Activated CD4-positive, alpha-beta T cell treated with anti-CD3 and anti-CD28 coated beads for 24 hours (primary cell): ENCODE data around the gene PRR15L.
"Not testable (repeated sequence)": the region's sequence is repeated elsewhere in the genome, so short reads cannot be mapped to it uniquely, and the experiment has no call there.

Experiments used
- DNase-seq, 2 donors: peaks; one replicate each; pipeline ENCODE4 v3.0.0-alpha.2; 2020; ENCODE audit warnings: low read depth in 2 of 2

The PRR15L gene, protein sequence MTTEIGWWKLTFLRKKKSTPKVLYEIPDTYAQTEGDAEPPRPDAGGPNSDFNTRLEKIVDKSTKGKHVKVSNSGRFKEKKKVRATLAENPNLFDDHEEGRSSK

DNA sequence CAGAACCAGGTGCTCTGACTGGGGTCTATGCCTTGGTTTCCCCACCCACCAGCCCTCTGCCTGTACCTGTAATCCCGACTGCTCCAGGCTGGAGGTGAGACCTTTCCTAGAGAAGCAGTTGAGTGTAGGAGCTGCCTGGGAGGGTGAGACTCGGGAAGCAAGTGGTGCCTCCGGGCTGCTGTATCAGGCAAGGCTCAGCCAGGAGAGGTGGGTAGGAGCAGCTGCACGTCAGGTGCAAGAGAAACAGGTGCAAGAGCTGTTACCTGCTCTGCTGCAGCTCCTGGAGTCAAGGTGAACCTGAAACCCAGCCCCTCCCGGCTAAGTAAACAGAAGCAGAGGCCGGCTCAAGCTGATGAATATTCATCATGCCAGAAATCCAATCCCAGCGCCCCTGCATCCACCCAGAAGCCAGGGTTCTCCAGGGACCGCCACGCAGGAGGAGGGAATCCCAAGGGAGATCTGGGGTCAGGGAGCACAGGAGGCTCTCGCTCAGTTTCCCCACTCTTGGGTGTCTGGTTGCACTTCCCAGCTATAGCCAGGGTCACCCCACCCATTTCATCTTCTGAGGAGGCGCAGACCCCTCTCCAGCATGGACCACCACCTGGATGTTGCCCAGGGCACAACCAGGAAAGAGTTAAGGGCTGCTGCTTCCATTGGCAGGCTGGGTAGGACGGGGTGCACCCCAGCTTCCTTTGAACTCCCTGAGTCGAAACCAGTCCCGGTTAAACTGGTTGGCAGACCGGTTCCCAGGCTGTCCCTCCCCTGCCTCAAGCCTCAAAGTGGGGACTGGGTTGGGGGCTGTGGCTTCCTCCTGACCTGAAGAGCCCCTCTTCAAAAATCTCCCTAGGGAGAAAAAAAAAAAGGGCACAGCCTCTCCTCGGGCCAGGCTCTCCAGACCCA, at the start of gene PRR15L:
PRR15L (minus strand) TSS at position 293 of the 900 bp plus-strand sequence. CDS start 4,649 bp downstream, outside the sequence.
- DNase-seq: no peak

DNA sequence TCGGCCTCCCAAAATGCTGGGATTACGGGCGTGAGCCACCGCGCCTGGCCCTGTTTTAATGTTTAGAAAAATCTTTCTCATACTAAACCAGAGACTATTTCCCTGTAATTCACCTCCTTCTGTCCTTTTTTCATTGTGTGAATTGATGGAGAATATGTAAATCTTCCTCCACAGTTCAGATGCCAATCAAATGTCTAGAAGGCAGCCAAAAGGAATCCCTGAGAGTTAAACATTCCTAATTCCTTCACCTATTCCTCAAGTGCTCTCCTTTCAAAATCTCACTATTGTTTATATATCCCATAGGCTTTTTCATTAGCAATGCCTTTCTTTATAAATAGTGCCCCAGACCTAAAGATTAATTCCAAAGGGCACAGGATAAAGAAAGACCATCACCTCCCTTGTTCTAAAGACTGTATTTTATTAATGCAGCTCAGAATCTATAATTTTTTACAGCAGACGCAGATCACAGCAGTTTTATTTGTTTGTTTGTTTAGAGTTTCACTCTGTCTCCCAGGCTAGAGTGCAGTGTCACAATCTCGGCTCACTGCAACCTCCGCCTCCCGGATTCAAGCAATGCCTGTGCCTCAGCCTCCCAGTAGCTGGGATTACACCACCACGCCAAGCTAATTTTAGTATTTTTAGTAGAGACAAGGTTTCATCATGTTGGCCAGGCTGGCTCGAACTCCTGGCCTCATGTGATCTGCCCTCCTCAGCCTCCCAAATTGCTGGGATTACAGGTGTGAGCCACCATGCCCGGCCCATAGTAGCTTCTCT, 49.4 kb upstream of the PRR15L start:
- no peak for DNase-seq

DNA sequence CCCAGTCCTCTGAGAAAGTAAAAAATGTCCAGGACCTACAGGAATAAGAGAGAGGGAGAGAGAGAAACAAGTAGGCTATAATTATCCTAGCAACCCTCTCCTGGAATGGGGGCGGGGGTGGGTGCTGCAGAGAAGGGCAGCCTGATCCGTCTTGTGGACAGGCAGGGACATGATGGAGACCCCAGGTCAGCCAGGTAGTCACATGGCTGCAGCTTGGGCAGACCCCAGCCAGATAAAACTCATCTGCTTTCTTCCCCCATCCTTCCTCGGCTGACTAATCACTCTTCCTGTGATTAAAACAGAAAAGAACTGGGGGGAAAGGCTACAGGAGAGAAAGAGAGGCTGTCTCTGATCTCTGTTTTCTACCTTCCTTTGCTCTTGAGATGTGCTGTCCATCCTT, 47.3 kb upstream of the PRR15L start:
- DNase-seq: no peak

DNA sequence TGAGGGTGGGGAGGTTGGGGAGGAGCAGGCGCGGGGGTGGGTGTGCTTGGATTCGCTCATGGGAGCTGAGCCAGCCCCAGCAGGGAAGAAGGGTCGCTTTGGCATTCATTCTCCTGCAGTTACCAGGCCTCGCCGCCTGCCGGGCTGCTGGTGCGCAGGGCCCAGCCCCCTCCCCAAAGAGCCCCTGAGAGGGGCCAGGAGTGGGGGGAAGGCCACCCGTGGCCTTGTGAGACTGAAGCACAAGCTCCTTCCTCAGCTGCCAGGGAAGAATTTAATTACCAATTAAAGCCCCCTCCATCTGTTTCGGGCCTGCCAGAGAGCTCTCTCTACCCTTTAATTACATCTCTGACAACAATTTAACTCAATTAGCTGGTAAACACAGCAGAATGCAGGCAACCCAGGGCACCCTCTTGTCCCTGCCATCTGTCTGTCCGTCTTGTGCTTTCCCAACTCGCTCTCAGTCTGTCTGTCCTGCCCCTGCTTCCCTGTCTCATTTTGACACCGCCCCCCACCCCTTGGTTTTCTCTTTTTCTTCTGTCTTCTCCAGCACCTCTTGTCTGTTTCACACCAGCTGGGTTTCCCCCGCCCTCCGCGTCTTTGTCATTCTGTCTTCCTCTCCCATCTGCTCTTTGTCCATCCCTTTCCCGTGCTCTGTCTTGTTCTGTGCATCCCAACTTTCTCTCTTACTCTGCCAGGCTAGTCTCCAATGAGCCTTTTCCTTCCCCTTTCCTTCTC, 45.9 kb upstream of the PRR15L start:
- no peak for DNase-seq

DNA sequence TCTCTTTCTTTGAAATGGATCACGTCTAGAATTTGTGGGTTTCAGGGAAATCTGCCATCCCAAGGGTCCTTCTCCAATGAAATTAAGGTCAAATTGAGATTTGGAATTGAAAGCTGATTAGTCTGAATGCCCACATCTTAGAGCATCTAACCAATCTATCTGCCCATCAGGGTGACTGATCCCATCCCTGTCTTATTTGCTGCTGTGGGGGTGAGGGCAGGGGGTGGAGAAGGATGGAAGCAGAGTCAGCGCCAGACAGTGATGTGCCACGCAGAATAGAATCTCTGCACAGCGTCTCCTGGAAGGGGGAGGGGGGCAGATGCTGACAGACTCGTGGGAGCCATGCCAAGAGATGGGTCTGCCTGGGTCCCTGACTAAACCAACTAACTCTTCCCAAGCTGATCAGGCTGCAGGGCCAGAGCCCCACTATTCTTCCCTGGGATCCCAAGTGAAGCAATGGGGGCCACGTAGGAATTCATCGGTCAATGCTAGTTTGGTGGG, 45.3 kb upstream of the PRR15L start:
- no peak for DNase-seq

DNA sequence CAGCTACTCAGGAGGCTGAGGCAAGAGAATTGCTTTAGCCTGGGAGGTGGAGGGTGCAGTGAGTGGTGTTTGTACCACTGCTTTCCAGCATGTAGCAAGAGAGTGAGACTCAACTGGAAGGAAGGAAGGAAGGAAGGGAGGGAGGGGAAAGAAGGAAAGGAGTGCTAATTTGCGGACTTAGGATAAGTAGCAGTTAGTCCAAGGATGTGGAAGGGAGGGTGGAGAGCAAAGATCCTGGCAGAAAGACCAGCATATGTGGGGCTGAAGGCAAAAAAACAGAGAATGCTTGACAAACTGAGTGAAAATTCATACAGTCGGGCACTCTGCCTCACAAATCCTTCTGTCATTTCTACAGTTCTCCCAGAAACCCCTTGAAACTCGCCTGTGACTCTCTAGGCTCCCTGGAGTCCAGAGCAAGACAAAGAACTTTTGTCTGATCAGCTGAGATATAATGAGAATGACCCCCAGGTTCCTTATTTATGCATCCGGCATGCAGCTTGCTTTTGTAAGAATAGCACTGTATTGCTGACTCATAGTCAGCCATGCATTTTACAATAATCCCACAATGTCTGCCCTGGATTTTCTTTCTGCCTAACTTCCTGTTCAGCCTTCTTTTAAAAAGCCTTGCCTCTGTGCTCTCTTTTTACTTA, 44.7 kb upstream of the PRR15L start:
- DNase-seq: no peak

DNA sequence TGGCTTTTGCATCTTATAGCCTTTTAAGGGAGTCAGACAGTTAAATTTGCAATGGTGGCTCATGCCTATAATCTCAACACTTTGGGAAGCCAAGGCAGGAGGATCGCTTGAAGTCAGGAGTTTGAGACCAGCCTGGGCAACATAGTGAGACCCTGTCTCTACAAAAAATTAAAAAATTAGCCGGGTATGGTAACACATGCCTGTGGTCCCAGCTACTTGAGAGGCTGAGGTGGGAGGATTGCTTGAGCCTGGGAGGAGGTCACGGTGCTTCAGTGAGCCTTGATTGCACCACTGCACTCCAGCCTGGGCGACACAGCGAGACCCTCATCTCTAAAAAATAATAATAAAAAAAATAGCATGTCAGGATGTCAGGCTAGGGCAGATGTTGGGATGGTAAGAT, 44.0 kb upstream of the PRR15L start:
- not testable (repeated sequence) for DNase-seq

DNA sequence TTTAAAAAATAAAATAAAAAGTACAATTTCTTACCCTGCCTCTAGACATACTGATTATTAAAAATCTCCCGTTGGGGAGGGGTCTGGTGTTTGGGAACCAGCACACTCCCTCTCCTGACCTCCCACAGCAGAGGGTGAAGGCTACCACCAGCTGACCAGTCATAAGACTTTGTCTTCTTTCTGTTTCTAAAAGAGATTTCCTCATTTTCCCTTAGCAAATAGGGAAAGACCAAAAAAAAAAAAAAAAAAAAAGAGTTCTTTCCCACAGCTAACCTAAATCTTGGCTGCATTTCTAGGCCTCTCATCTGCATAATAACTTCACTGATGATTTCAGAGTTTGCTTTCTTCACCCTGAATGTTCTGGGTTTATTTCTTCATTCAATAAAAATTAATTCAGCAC, 43.5 kb upstream of the PRR15L start:
- DNase-seq: no peak

DNA sequence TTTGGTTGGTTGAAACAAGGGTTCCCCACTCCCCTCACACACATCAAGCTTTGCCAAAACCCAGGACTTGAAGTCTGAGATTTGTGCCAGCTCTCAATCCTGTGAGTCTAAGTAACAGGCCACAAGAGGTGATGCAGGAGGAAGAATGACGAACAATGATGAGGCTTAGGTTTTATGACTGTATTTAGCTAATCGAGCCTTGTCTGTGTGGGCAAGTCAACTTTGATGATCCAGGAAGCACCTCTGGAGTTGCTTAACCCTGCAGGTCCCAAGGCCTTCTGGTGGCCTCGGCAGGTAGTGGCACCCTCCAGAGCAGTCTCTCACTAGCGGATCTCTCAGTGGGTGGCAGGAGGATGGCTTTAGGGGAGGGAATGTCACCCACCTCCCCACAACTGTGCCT, 41.9 kb upstream of the PRR15L start:
- DNase-seq: no peak

DNA sequence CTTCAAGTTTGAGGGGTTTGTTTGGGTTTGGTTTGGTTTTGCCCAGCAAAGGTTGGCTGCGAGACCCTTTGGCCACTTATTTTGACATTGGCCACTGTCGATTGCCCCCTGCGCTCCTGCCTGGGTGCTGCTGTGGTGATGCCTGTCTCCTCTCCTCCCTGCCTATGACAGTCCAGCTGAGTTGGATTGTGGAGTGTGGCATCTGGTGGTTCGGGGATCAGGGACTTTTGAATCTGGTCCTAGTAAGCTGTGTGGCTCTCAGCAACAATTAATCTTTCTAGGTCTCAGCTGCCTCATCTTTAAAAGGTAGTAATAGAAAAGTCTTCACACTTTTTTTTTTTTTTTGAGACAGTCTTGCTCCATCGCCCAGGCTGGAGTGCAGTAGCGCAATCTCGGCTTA, 40.4 kb upstream of the PRR15L start:
- no peak for DNase-seq

DNA sequence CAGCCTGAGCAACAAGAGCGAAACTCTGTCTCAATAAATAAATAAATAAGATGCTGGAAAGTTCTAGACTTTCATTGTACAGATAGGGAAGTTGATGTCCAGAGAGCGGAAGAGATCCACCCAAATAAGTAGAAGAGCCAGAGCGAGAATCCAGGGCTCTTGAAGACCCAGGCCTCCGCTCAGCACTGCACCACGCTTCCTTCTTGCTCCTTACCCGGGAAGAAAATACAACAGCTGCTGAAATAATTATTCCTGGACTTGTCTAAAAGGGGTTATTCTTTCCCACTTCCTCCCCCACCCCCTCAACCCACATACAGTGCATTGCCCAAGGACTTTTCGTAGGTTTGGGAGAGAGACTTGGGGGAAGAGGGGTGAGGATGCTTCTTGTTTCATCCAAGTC, 39.9 kb upstream of the PRR15L start:
- no peak for DNase-seq

DNA sequence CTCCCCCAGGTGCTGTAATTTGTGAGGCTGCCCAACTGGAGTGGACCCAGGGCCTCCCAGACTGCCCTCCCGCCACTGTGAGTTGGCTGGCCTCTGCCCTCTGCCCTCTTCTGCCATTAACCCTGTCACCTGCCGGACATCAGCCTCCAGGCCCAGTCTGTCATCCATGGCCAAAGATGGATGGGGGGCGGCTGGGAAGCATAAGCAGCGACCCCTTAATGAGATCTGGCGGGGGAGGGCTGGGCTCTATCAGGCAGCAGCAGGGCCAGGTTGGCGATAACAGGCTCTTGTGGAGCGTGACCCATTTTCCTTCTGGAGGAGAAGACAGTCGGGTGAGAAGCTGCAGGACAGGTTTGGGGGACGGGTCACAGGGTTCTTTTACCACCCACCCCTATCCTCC, 38.5 kb upstream of the PRR15L start:
- DNase-seq: no peak

DNA sequence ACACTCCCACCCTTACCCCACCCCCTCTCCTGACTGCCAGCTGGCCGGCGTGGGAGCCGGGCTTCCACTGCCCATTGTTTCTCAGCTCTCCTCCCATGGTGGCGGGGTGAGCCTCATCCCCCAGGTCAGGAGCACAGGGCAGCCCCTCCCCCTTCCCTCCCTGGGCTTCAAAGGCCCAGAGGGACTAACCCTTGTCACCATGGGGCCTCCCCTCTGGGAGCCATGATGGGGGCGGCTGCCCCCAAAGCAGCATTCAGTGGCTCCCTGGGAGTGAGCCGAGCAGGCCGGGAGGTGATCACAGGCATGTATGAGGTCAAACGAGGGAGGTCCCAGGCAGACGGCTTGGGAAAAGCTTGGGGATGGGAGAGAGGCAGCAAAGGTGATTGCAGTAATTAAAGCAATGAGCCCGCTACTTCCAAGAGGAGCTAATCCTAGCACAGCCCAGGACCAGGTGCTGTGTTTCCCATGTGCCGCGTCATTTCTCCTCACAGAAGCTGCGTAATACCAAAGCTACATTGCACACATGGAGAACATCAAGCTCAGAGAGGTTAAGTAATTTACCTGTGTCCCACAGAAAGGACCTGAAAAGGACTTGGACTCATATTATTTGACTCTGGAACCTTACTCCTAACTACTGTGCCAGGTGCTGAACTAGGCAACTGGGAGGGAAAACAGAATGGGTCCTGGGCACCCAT, 37.7 kb upstream of the PRR15L start:
- DNase-seq: no peak

DNA sequence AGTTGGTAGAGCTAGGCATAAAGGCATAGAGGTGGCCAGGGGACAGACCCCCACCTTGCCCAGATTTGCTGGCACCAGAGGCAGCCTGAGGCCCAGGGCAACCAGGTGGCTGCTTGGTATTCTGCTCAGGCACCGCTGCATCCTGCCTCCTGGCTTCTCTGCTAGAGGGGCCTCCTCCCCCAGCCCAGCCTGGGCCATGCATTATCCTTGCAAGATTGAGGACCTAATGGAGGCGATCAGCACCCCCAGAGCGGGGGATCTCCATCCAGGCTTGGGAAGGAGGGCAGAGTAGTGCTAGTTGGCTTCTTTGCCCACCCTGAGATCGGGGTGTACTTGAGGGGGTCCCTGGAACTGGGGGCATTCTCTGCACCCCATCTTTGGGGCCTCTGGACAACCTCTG, 37.0 kb upstream of the PRR15L start:
- DNase-seq: no peak

DNA sequence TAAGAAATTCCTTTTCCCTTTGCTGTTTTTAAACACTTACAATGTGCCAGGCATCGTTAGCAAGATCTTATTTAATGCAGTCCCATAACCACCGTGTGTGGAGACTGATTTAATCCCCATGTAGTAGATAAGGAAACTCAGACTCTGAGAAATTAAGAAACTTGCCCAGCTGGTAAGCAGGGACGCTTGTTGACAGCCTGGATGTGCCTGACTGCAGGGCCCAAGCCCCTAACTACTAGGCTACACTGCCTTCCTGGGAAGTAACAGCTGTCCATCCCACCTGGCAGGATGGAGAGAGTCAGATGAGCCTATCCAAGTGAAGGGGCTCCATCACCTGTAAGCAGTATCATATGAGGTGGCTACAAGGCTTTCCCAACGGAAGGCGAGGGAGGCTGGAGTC, 36.3 kb upstream of the PRR15L start:
- DNase-seq: no peak

DNA sequence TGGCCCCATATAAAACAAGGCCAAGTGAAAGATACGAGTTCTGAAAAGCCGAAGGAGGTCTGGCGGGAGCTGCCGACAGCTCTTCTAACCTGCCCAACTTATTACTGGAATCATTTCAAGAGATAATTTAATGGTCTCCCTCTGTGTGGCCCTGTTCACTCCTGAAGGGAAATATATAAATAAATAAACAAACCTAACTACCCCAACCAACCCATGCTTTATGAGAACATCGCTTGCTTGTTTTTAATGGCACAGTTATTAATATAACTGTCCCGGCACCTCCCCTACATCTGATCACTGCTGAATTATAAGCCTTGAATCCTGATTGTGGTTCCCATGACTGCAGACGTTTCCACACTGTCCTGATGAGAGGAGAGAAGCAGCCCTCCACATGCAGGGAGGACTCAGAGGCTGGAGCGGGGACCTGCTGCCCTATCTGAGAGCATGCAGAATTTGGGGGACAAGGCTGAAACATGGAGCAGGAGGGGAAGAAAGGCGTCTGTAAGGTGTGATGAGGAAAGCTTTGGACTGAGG, 35.4 kb upstream of the PRR15L start:
- DNase-seq: no peak

DNA sequence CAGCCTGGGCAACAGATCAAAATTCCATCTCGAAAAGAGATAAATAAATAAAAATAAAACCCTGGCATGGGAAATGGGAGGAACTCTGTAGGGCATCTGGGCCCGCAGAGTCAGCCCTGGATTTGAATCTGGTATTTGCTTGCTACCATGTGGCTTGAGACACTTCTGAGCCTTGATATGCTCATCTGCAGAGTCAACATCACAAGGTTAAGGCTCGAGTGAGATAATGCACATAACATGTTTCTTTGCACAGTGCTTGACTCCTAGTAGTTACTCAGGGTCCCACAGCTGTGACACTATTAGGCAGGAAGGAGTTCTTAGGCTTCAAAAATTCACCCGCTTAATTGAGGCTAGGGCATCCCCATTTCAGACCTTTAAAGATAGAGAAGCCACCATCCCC, 34.5 kb upstream of the PRR15L start:
- no peak for DNase-seq

DNA sequence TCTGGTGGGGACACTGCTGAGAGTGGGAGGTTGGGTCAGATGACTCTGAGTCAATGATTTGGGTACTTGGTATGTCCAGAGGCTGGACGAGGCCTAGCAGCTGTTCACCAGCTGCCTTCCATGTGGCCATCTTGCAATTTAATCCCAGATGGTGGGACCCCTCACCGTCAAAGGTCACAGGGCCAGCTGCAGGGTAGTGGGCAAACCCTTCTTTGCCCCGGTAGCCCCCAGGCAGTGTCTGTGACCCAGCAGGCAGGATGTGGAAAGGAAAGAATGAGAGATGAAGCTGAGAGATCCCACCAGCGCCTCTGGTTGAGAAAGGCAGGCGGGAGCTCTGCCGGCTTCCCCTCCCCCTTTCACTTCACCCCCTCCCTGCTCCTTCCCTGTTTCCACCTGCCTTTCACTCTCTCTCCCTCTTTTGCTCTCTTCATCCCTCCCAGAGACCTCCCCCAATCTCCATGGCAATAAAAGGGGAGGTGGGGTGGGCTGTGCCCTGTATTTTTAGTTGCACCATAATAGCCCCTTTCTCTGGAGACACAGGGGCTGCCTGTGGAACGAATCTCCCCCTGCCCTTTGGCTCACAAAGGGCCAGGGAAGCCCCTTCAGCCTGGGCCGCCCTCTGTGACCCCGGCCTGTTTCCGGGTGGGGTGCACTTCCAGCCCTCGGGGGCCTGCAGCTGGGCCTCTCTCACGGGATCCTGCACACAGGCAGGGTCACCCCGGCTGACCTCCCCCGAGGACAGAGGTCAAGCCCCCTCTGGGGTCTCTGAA, 33.5 kb upstream of the PRR15L start:
- DNase-seq: no peak

DNA sequence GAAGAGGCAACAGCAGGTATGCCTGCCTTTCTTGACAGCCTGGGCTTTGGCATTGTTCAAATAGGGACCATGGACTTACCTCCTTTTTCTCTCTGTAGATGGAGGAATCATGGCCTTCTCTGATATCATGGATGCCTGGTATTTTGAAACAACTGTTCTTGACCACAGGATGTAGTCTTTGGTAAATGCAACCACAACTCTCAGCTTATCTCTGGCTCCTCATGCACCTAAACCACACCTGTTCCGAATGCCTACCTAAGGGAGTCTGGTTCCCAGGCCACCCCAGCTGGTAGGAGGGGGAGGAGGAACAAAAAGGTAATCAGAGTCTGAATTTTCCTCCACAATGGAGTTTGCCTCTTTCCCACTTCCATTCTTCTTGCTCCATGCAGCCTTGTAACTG, 32.0 kb upstream of the PRR15L start:
- no peak for DNase-seq

DNA sequence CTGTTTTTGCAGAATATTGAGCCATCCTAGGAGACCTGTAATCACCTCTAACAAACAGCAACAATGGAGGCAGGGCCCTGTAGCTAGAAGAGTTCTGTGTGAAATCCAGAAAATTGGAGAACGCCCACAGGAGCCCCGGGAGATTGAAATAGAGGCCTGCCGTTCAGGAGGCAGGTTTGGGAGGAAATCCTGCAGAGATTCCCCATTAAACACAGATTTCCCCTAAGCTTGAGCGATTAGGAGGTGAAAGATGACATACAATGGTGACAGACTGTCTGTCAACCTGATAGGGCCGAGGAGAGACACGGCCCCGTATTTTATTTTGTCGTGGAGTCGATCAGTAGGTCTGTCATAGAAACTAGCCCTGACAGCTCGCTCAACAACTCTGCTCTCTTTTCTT, 31.5 kb upstream of the PRR15L start:
- no peak for DNase-seq
